Endothelial cell of umbilical vein (primary cell): ENCODE data around the gene PDGFRB. TPM values are rescaled to one million over a fixed set of nuclear protein-coding genes. Genes with fewer than 3 reads are reported as not detected.

ENCODE experiments used
- BruUV-seq: library from RNA; stranded (reverse); fragments of 400-500 nt; replicated peaks from 2 replicates; lab custom pipeline; 2021; lab: Mats Ljungman, UMichigan
- CTCF ChIA-PET: fragments of 300-600, 350-600 bp; sonication (Branson Sonifier 250); formaldehyde crosslinking; loops from one replicate; lab custom pipeline; 2021; ENCODE audit warnings: antibody characterized with exemption, inconsistent platforms; lab: Charles Lee
- POLR2A ChIA-PET: fragments of 300-600, 350-600 bp; sonication (Branson Sonifier 250); formaldehyde crosslinking; loops from one replicate; lab custom pipeline; 2021; ENCODE audit warnings: antibody characterized with exemption, inconsistent platforms; lab: Charles Lee
- DNase-seq: peaks from one replicate; pipeline ENCODE4 v3.0.0-alpha.2; 2011; ENCODE audit warnings: low read depth, low spot score
- FAIRE-seq: peaks from 2 replicates; lab custom pipeline; 2011; peaks lifted over from hg19 to GRCh38; lab: Jason Lieb, UNC
- H2AFZ ChIP-seq: 2 replicates; pipeline ENCODE4 v1.6.0; 2012; ENCODE audit warnings: low read depth, low read length, control low read depth, inconsistent platforms
- H3K27ac ChIP-seq: 2 replicates; pipeline ENCODE4 v1.5.1; 2011; ENCODE audit warnings: low read depth, mild to moderate bottlenecking, control low read depth, low read length, moderate library complexity; ENCODE audit not compliant: insufficient read depth
- H3K27me3 ChIP-seq, 2 experiments: 2 replicates each; pipeline versions ENCODE4 v1.6.0 to v1.6.1; 2011; ENCODE audit warnings: low read length in 2 of 2, mixed read lengths in 1 of 2; ENCODE audit not compliant: control insufficient read depth in 2 of 2, insufficient read depth in 2 of 2
- H3K36me3 ChIP-seq, 2 experiments: 2 replicates in 1 of 2; 3 replicates in 1 of 2; pipeline ENCODE4 v1.5.1; 2011; ENCODE audit warnings: low read length in 2 of 2, mild to moderate bottlenecking in 1 of 2, moderate library complexity in 1 of 2; ENCODE audit not compliant: control insufficient read depth in 2 of 2, insufficient read depth in 2 of 2; ENCODE audit errors: extremely low read depth in 1 of 2
- H3K4me1 ChIP-seq: 3 replicates; pipeline ENCODE4 v1.5.1; 2011; ENCODE audit warnings: mild to moderate bottlenecking, low read length; ENCODE audit not compliant: control insufficient read depth, insufficient read depth; ENCODE audit errors: extremely low read depth
- H3K4me2 ChIP-seq: 2 replicates; pipeline ENCODE4 v1.6.1; 2011; ENCODE audit warnings: low read length, control low read depth, mixed read lengths; ENCODE audit not compliant: insufficient read depth
- H3K4me3 ChIP-seq, 3 experiments: fragments of 200-600 bp in 1 of 3; sonication (generic), shearing (Covaris generic) in 1 of 3; replicated peaks in 1 of 3; 2 replicates each; pipeline ENCODE4 v1.5.1; 2011 to 2016; ENCODE audit warnings: control low read depth in 3 of 3, low read length in 3 of 3, mild to moderate bottlenecking in 2 of 3, inconsistent platforms in 1 of 3, low read depth in 1 of 3, moderate library complexity in 1 of 3; ENCODE audit not compliant: insufficient read depth in 1 of 3
- H3K79me2 ChIP-seq: 2 replicates; pipeline ENCODE4 v1.6.0; 2012; ENCODE audit warnings: low read length, inconsistent platforms; ENCODE audit not compliant: control insufficient read depth, insufficient read depth
- H3K9ac ChIP-seq: replicated peaks from 2 replicates; pipeline ENCODE3; 2011; ENCODE audit warnings: low read length, control low read depth; ENCODE audit not compliant: insufficient read depth; ENCODE audit errors: extremely low read depth
- H3K9me1 ChIP-seq: replicated peaks from 3 replicates; pipeline ENCODE4 v1.6.0; 2011; ENCODE audit warnings: mild to moderate bottlenecking, low read length; ENCODE audit not compliant: control insufficient read depth, insufficient read depth; ENCODE audit errors: extremely low read depth
- H3K9me3 ChIP-seq: replicated peaks from 2 replicates; pipeline ENCODE4 v1.5.1; 2012; ENCODE audit warnings: low read length, inconsistent platforms; ENCODE audit not compliant: control insufficient read depth, insufficient read depth
- H4K20me1 ChIP-seq: replicated peaks from 2 replicates; pipeline ENCODE3; 2011; ENCODE audit warnings: mild to moderate bottlenecking, low read length; ENCODE audit not compliant: control insufficient read depth, insufficient read depth; ENCODE audit errors: extremely low read depth
- CTCF ChIP-seq, 2 donors: IDR thresholded peaks; 1 replicate in 1 of 2; 2 replicates in 1 of 2; pipeline ENCODE4 v1.5.1; 2011; ENCODE audit warnings: low read length in 2 of 2, mild to moderate bottlenecking in 2 of 2, moderate library complexity in 2 of 2, control low read depth in 1 of 2, inconsistent platforms in 1 of 2, low read depth in 1 of 2; ENCODE audit not compliant: insufficient read depth in 1 of 2; ENCODE audit errors: extremely low read depth in 1 of 2
- EZH2 ChIP-seq: IDR thresholded peaks from 2 replicates; pipeline ENCODE4 v1.6.1; 2012; ENCODE audit warnings: borderline replicate concordance, low read depth, mild to moderate bottlenecking, moderate library complexity, low read length, inconsistent platforms; ENCODE audit not compliant: severe bottlenecking
- FOS ChIP-seq: IDR thresholded peaks from 2 replicates; pipeline ENCODE4 v1.6.1; 2011; ENCODE audit warnings: mild to moderate bottlenecking, low read length, moderate library complexity, borderline replicate concordance; ENCODE audit not compliant: insufficient read depth
- GATA2 ChIP-seq: IDR thresholded peaks from 2 replicates; pipeline ENCODE4 v1.7.0; 2011; ENCODE audit warnings: low read depth, mild to moderate bottlenecking, moderate library complexity, mixed read lengths, low read length; ENCODE audit not compliant: insufficient read length, insufficient read depth
- JUN ChIP-seq: IDR thresholded peaks from 2 replicates; pipeline ENCODE4 v1.6.1; 2011; ENCODE audit warnings: borderline replicate concordance, low read depth; ENCODE audit not compliant: insufficient read length, insufficient read depth
- MYC ChIP-seq: IDR thresholded peaks from one replicate; pipeline ENCODE4 v1.6.1; 2011; ENCODE audit warnings: mild to moderate bottlenecking, low read depth, low read length
- POLR2A ChIP-seq: IDR thresholded peaks from 2 replicates; pipeline ENCODE4 v1.6.1; 2012; ENCODE audit warnings: low read depth, mild to moderate bottlenecking, control low read depth, low read length
- POLR2AphosphoS5 ChIP-seq: IDR thresholded peaks from 2 replicates; pipeline ENCODE4 v1.6.1; 2012; ENCODE audit warnings: low read depth, mild to moderate bottlenecking, control low read depth, low read length, moderate library complexity; ENCODE audit not compliant: insufficient read depth
- dilution Hi-C: fragments of 300-500 bp; cut with MboI; formaldehyde crosslinking; loops from one replicate; pipeline ENCODE4 v1.15.0; 2019; ENCODE audit warnings: low sequenced_read_pairs; ENCODE audit not compliant: extremely low pct_ligation_motif_present
- intact Hi-C: fragments of 100-400 bp; cut with micrococcal nuclease; formaldehyde crosslinking; loops from one replicate; pipeline ENCODE4 v1.10.0; 2022
- polyA plus RNA-seq, 4 experiments: library from polyadenylated mRNA; depleted of rRNA in 3 of 4; stranded (reverse) in 3 of 4; unstranded in 1 of 4; fragments of >200 nt; gene quantifications; 2 replicates each; pipeline versions ENCODE4 v1.2.1 to v1.2.3, GENCODE V29; 2011 to 2012; ENCODE audit warnings: missing spikeins in 1 of 4
- total RNA-seq: library from RNA; stranded (reverse); gene quantifications from 2 replicates; pipeline ENCODE4 v1.2.3, GENCODE V29; 2021
- TF ChIP-seq, protein P1 (sequence below): IDR thresholded peaks from 2 replicates; pipeline ENCODE4 v1.6.1; 2011; ENCODE audit not compliant: insufficient read depth, insufficient read length

PDGFRB gene
- total and polyA plus RNA-seq, 2 donors (not counting 3 experiments of a cell fraction or from before 2014, with no cell fraction given): 1.4 to 1.7 TPM

DNA sequence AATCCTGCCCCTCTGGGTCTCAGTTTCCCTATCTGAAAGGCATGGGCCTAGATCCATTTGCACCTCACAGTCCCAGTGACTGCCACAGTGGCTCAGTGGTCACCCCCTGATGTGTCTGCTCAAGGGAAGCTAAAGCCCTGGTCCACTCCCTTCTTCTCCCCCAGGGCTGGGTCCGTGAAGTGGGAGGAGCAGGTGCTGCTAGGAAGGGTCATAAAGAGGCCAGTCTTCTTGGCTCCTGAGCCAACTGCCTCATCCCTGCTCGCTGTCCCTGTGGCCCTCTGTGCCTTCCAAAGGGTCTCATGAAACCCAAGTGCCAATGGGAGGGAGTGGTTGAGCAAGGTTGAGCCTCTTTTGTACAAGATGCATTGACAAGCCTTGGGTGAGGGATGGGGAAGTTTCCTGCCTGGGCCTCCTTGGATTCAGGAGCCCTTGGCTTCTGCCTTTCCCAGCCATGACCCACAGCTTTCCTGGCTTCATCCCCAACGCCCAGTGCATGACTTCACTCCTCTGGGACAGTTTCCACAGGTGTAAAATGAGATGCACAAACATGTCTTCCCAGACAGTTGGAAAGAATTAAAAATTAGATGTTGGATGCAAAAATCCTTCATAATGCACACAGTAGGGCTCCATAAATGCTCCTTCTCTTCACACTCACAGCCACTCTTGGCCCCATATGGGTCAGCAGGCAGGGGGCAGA, 32.6 kb upstream of the PDGFRB start:
- ChIA-PET POLR2A (no interaction called here), CTCF (no interaction called here)
- Histone ChIP-seq H3K4me1 (no peaks in the 10 kb centered on the region), H3K9me1 (no peaks in the 10 kb centered on the region), H2AFZ (no peak overlapping the region), H3K9ac (no peak overlapping the region), H3K27ac (no peak overlapping the region), H3K27me3 (peaks cover 53 to 58% of the 10 kb centered on the region in 2 experiments), H3K79me2 (no peaks in the 10 kb centered on the region), H4K20me1 (no peaks in the 10 kb centered on the region), H3K9me3 (no peaks in the 10 kb centered on the region), H3K4me3 (no peak overlapping the region), H3K36me3 (no peaks in the 10 kb centered on the region), H3K4me2 (no peak overlapping the region)
- intact Hi-C loops: no loop called here
- dilution Hi-C loops: no loop called here
- FAIRE-seq (no peak), DNase-seq (no peak)
- BruUV-seq: no TSS peak
- TF ChIP-seq GATA2 (no peak), POLR2A (no peak), POLR2AphosphoS5 (no peak), MYC (no peak), EZH2 (no peak), FOS (no peak), CTCF (IDR thresholded peaks at IDR 0.05; ENCODE audit: extremely low read depth in 1 of 2, insufficient read depth in 1 of 2, low read depth in 1 of 2, low read length in 2 of 2) (no peak), JUN (no peak)
- TF ChIP-seq, protein P1, sequence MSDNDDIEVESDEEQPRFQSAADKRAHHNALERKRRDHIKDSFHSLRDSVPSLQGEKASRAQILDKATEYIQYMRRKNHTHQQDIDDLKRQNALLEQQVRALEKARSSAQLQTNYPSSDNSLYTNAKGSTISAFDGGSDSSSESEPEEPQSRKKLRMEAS: no peak
